Upper lobe of left lung (tissue), 6 donors: ENCODE measurements around the gene POLD1. TPM values are rescaled to one million over a fixed set of nuclear protein-coding genes. Genes with fewer than 3 reads are reported as not detected.

Source experiments
- ATAC-seq, 2 donors: fragments of 200-7000 bp; cut with Tn5 transposase; one replicate each; pipeline ENCODE4 v1.9.1; 2022; ENCODE audit warnings: mild to moderate bottlenecking in 2 of 2, moderate library complexity in 2 of 2; ENCODE audit not compliant: low FRiP score in 2 of 2
- DNase-seq, 2 donors: peaks; one replicate each; pipeline ENCODE4 v3.0.0-alpha.2; 2019 to 2020
- H3K27ac ChIP-seq, 4 donors: fragments of 200-600 bp; sonication (generic); one replicate each; pipeline ENCODE4 v1.5.1; 2016 to 2019
- H3K27me3 ChIP-seq, 4 donors: fragments of 200-600 bp; sonication (generic); one replicate each; pipeline ENCODE4 v1.5.1; 2017 to 2019
- H3K36me3 ChIP-seq, 4 donors: fragments of 200-600 bp; sonication (generic); one replicate each; pipeline ENCODE4 v1.5.1; 2016 to 2019
- H3K4me1 ChIP-seq, 4 donors: fragments of 200-600 bp; sonication (generic); one replicate each; pipeline ENCODE4 v1.5.1; 2018 to 2019
- H3K4me3 ChIP-seq, 4 donors: fragments of 200-600 bp; sonication (generic); one replicate each; pipeline ENCODE4 v1.5.1; 2017 to 2019; ENCODE audit warnings: mild to moderate bottlenecking in 2 of 4, moderate library complexity in 1 of 4
- H3K9me3 ChIP-seq, 4 donors: fragments of 200-600 bp; sonication (generic); one replicate each; pipeline ENCODE4 v1.5.1; 2018 to 2019
- CTCF ChIP-seq, 6 experiments: fragments of 450-650 bp in 4 of 6; fragments of 200-600 bp in 2 of 6; sonication (generic) in 2 of 6; IDR thresholded peaks; one replicate each; pipeline ENCODE4 v1.5.1; 2016 to 2019; ENCODE audit warnings: antibody characterized with exemption in 6 of 6
- EP300 ChIP-seq, 4 donors: sonication (generic); formaldehyde crosslinking; IDR thresholded peaks; one replicate each; pipeline ENCODE4 v1.5.1; 2017; ENCODE audit warnings: antibody characterized with exemption in 4 of 4, control low read depth in 2 of 4
- POLR2A ChIP-seq, 4 donors: fragments of 450-650 bp; IDR thresholded peaks; one replicate each; pipeline ENCODE4 v1.5.1; 2016 to 2017; ENCODE audit warnings: antibody characterized with exemption in 4 of 4, mild to moderate bottlenecking in 2 of 4
- POLR2AphosphoS5 ChIP-seq, 2 donors: sonication (generic); formaldehyde crosslinking; IDR thresholded peaks; one replicate each; pipeline ENCODE4 v1.5.1; 2017; ENCODE audit warnings: antibody characterized with exemption in 2 of 2
- WGBS, 2 donors: methylation state at CpG; one replicate each; pipeline ENCODE4 v1.1.5; 2017 to 2018; 5-methylcytosine and 5-hydroxymethylcytosine counted together
- total RNA-seq, 6 donors: library from RNA; depleted of rRNA in 4 of 6; stranded (reverse); fragments of >200 nt in 4 of 6; gene quantifications; one replicate each; pipeline versions ENCODE4 v1.1.0 to v1.2.1, GENCODE V29; 2016 to 2021
- donor health status: DM: no; HTN: no; CAD: no; lungs with moderate emphysema.
- donor health status: DM: no; HTN: yes; CAD: no; lungs with severe emphysema.

Gene POLD1
- total RNA-seq, 6 donors from 2014 or later, result 20.5 to 66.0 (median 44.0) TPM

GRCh38 chr19:50427318-50427925 lies 43.3 kb downstream of the POLD1 start:
- H3K36me3 ChIP-seq, result no peaks in the 10 kb centered on the region
- DNase-seq, result no peak
- peak overlapping the region in 2 of 4 donors; percentile 70 to 83 for H3K27ac ChIP-seq
- H3K27me3 ChIP-seq, result no peaks in the 10 kb centered on the region
- H3K4me1 ChIP-seq, result peaks cover 4 to 28% (median 18%) of the 10 kb centered on the region in 4 donors
- no peaks in the 10 kb centered on the region for H3K9me3 ChIP-seq
- ATAC-seq, result no peak
- 78 to 85% methylated on average over 26 of the region's 26 CpGs for WGBS, 2 donors
- peak overlapping the region in 3 of 4 donors; percentile 21 to 31 (median 24) for H3K4me3 ChIP-seq
- TF ChIP-seq POLR2A (IDR thresholded peaks at IDR 0.05) (no peak), POLR2AphosphoS5 (IDR thresholded peaks at IDR 0.05) (no peak), EP300 (IDR thresholded peaks at IDR 0.05) (no peak), CTCF (IDR thresholded peaks at IDR 0.05) (no peak)

GRCh38 chr19:50427997-50428425 lies 43.9 kb downstream of the POLD1 start:
- DNase-seq, result peak; percentile 95 to 96
- TF ChIP-seq POLR2AphosphoS5 (IDR thresholded peaks at IDR 0.05), result peak in 1 of 2 donors; percentile 57
- TF ChIP-seq CTCF (IDR thresholded peaks at IDR 0.05), result no peak
- TF ChIP-seq POLR2A (IDR thresholded peaks at IDR 0.05), result peak in 2 of 4 donors; percentile 26 to 84
- TF ChIP-seq EP300 (IDR thresholded peaks at IDR 0.05), result no peak
- Histone ChIP-seq H3K4me3 (peak overlapping the region in 3 of 4 donors; percentile 21 to 31 (median 24)), H3K36me3 (no peaks in the 10 kb centered on the region), H3K4me1 (peaks cover 9 to 32% (median 24%) of the 10 kb centered on the region in 4 donors), H3K27me3 (peaks cover 0 to 4% (median 0%) of the 10 kb centered on the region in 4 donors), H3K27ac (peak overlapping the region in 2 of 4 donors; percentile 70 to 83), H3K9me3 (no peaks in the 10 kb centered on the region)
- 0 to 7% methylated on average over 4 to 38 of the region's 38 CpGs for WGBS, 2 donors
- ATAC-seq, result peak; percentile 74 to 79

GRCh38 chr19:50428772-50429463 lies 44.8 kb downstream of the POLD1 start:
- DNase-seq, result peak in 1 of 2 donors; percentile 54
- TF ChIP-seq CTCF (IDR thresholded peaks at IDR 0.05) (no peak), POLR2A (IDR thresholded peaks at IDR 0.05) (no peak), EP300 (IDR thresholded peaks at IDR 0.05) (no peak), POLR2AphosphoS5 (IDR thresholded peaks at IDR 0.05) (no peak)
- Histone ChIP-seq H3K27ac (no peak overlapping the region), H3K4me1 (peaks cover 9 to 32% (median 24%) of the 10 kb centered on the region in 4 donors), H3K4me3 (no peak overlapping the region), H3K9me3 (no peaks in the 10 kb centered on the region), H3K27me3 (peaks cover 0 to 4% (median 0%) of the 10 kb centered on the region in 4 donors), H3K36me3 (no peaks in the 10 kb centered on the region)
- no peak for ATAC-seq
- WGBS, 2 donors, result 74 to 85% methylated on average over 2 to 7 of the region's 7 CpGs

- DNase-seq (no peak), ATAC-seq (no peak)
- Histone ChIP-seq H3K27me3 (peaks cover 0 to 4% (median 0%) of the 10 kb centered on the region in 4 donors), H3K9me3 (no peaks in the 10 kb centered on the region), H3K4me1 (peaks cover 9 to 32% (median 24%) of the 10 kb centered on the region in 4 donors), H3K27ac (peak overlapping the region; percentile 78 to 90 (median 85)), H3K4me3 (peak overlapping the region in 3 of 4 donors; percentile 65 to 79 (median 68)), H3K36me3 (no peaks in the 10 kb centered on the region)
- WGBS, 2 donors, result 37 to 40% methylated on average over 13 of the region's 13 CpGs
- TF ChIP-seq CTCF (IDR thresholded peaks at IDR 0.05) (no peak), EP300 (IDR thresholded peaks at IDR 0.05) (no peak), POLR2AphosphoS5 (IDR thresholded peaks at IDR 0.05) (no peak), POLR2A (IDR thresholded peaks at IDR 0.05) (no peak)
These were observed 46.8 kb downstream of the POLD1 start for GRCh38 chr19:50430888-50431342.
